Neural progenitor cell (in vitro differentiated cells): ENCODE measurements around the gene PTPRN2.

Experiments
- EZH2 ChIP-seq: fragments of 200-600 bp; sonication (generic); IDR thresholded peaks from 2 replicates; pipeline ENCODE4 v1.6.1; 2017; ENCODE audit warnings: antibody characterized with exemption, mild to moderate bottlenecking, moderate library complexity
- EZH2phosphoT487 ChIP-seq: fragments of 200-600 bp; sonication (generic); IDR thresholded peaks from 2 replicates; pipeline ENCODE4 v1.6.1; 2017; ENCODE audit warnings: antibody characterized with exemption
- TF ChIP-seq, protein P1 (sequence below): fragments of 200-600 bp; sonication (generic); IDR thresholded peaks from 2 replicates; pipeline ENCODE4 v1.5.1; 2017; ENCODE audit warnings: antibody characterized with exemption, mild to moderate bottlenecking

DNA sequence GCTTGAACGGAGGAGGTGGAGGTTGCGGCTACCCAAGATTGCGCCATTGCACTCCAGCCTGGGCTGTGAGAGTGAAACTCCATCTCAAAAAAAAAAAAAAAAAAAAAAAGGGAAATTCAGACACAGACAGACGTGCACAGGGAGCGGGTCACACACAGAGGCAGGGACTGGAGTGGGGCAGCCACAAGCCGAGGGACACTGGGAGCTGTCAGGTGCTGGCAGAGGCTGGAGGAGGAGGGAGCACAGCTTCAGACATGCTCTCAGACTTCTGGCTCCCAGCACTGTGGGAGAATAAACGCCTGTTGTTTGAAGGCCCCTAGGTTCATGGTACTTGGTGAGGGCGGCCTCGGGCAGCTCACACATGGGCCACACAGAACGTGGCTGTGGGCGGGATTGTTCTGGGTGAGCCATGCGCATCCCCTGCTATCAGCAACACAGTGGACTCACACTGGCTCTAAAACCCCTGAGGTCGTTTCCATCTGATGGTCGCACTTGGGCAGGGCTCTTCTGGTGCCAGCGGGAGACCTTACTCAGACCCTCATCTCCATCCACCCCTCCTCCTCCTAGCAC, 874.9 kb downstream of the PTPRN2 start:
- TF ChIP-seq, protein P1, sequence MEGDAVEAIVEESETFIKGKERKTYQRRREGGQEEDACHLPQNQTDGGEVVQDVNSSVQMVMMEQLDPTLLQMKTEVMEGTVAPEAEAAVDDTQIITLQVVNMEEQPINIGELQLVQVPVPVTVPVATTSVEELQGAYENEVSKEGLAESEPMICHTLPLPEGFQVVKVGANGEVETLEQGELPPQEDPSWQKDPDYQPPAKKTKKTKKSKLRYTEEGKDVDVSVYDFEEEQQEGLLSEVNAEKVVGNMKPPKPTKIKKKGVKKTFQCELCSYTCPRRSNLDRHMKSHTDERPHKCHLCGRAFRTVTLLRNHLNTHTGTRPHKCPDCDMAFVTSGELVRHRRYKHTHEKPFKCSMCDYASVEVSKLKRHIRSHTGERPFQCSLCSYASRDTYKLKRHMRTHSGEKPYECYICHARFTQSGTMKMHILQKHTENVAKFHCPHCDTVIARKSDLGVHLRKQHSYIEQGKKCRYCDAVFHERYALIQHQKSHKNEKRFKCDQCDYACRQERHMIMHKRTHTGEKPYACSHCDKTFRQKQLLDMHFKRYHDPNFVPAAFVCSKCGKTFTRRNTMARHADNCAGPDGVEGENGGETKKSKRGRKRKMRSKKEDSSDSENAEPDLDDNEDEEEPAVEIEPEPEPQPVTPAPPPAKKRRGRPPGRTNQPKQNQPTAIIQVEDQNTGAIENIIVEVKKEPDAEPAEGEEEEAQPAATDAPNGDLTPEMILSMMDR = no peak
- TF ChIP-seq EZH2 (no peak), EZH2phosphoT487 (no peak)
